Activated T-cell treated with anti-CD3 and anti-CD28 coated beads for 1 hour (primary cell): ENCODE data around the gene RPTOR.

Experiments
- DNase-seq: peaks from one replicate; pipeline ENCODE4 v3.0.0-alpha.2; 2020; ENCODE audit warnings: low read depth

Gene RPTOR

GRCh38 chr17:80998748-80999535, 454.3 kb downstream of the RPTOR start:
- DNase-seq, result no peak

- DNase-seq, result no peak
Observed at GRCh38 chr17:80999536-81000333, 455.1 kb downstream of the RPTOR start.

GRCh38 chr17:81000334-81000630, 455.6 kb downstream of the RPTOR start:
- no peak for DNase-seq

- DNase-seq, result no peak
Observed at GRCh38 chr17:81000631-81001357, 456.2 kb downstream of the RPTOR start.

GRCh38 chr17:81002013-81002384, 457.4 kb downstream of the RPTOR start:
- DNase-seq, result no peak

GRCh38 chr17:81002409-81003361, 458.0 kb downstream of the RPTOR start:
- DNase-seq, result no peak

- no peak for DNase-seq
Observed at GRCh38 chr17:81003711-81004475, 459.3 kb downstream of the RPTOR start.

GRCh38 chr17:81006891-81007290, 462.3 kb downstream of the RPTOR start:
- DNase-seq, result no peak

GRCh38 chr17:81008140-81008539, 463.5 kb downstream of the RPTOR start:
- no peak for DNase-seq

- DNase-seq, result no peak
Observed at GRCh38 chr17:81009136-81009535, 464.5 kb downstream of the RPTOR start.

GRCh38 chr17:81010935-81011334, 466.3 kb downstream of the RPTOR start:
- no peak for DNase-seq

GRCh38 chr17:81011951-81012350, 467.3 kb downstream of the RPTOR start:
- no peak for DNase-seq

GRCh38 chr17:81012574-81013447, 468.2 kb downstream of the RPTOR start:
- no peak for DNase-seq

GRCh38 chr17:81013642-81014041, 469.0 kb downstream of the RPTOR start:
- DNase-seq, result no peak

GRCh38 chr17:81015136-81015535, 470.5 kb downstream of the RPTOR start:
- DNase-seq, result no peak
